Measurements from ENCODE around the gene SPRED2.

Gene SPRED2

GRCh38 chr2:65363879-65364666 lies 68.3 kb downstream of the SPRED2 start:
- no peak for DNase-seq

DNA sequence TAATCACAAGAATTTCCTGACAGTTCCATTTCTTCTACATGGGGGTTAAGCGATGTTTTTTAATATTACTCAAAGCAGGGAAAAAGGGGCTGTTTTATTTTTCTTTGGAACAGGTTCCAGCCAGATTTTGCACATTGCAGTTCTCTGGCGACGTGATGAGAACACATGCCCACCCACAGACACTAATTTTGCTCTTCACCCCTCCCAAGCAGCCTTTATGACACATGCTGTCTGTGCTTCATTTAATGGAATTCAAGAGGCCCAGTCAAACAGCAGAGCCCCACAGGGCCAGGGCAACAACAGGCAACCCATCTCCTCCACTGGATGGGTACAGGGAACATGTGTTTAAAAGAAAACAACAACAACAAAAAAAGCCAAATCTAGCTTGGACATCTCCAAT lies 70.8 kb downstream of the SPRED2 start:
- peak in 2 of 4 experiments; percentile 18 to 31 for DNase-seq

DNA sequence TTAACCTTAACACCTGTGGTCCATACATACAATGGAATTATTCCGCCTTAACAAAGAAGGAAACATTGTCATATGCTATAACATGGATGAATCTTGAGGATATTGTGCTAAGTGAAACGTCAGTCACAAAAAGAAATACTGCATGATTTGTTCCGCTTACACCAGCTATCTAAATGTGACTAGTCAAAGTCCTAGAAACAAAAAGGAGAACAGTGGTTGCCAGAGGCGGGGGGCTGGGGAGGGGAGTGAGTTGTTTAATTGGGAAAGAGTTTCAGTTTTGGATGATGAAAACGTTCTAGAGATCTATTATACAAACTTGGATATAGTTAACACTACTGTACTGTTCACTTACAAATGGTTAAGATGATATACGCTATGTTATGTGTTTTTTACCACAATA lies 72.0 kb downstream of the SPRED2 start:
- peak; percentile 58 to 71 (median 64) for DNase-seq

DNA sequence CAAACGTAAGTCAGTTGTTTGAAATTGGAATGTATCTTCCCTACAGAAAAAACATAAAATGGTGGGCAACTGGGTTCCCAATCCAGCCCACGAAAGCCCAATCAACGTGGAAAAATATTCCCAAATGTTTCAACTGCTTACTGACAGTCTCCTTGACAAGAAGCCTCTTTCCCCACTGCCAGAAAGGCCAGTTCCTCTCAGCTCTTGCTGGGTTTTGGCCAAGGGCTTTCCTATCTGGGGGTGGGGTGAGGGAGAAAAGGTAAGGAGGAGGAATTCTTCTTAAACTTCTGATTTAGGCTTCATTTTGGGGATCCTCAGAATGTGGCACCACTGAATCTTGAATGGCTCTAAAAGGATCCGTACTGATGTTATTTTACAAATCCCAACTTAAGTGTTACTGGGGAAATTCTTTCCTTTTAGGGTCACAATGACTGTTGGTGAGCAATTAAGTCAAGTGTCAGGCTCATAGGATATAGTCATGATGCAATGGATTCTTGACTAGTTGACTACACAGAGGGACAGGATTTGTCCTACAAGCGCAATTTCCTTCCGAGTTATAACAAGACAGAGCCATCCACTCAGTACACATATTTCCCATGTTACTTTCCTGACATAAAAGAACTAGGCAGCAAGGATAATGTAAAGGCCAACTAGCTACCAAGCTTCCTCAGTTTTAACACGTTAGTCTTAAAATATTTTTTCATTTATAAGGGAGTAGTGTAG lies 73.6 kb downstream of the SPRED2 start:
- peak; percentile 26 to 59 (median 46) for DNase-seq

GRCh38 chr2:65357959-65358294 lies 74.5 kb downstream of the SPRED2 start:
- DNase-seq: no peak

GRCh38 chr2:65357095-65357958 lies 75.1 kb downstream of the SPRED2 start:
- DNase-seq: peak in 1 of 4 experiments; percentile 32

- DNase-seq: no peak
Measured at GRCh38 chr2:65355186-65355831, 77.1 kb downstream of the SPRED2 start.

DNA sequence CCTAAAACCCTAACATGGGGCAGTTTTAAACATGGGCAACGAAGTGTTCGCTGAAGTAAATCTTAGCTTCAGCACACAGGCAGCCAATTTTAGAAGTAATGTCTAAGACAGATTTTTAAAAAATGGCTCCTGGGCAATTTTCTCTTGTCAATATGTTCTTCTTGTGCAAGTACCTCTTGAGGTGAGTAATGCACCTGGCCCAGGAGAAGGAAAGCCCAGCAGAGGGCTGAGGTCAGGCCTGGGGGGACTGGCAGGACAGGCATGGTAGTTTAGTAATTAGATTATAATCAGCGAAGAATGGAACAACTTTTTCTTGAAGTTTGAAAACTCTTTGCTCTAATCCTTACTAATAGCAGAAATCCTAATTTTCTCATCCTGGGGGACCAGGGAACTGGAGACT lies 77.6 kb downstream of the SPRED2 start:
- no peak for DNase-seq

- DNase-seq: peak; percentile 79 to 91 (median 87)
Measured at GRCh38 chr2:65353927-65354326, 78.5 kb downstream of the SPRED2 start.

DNA sequence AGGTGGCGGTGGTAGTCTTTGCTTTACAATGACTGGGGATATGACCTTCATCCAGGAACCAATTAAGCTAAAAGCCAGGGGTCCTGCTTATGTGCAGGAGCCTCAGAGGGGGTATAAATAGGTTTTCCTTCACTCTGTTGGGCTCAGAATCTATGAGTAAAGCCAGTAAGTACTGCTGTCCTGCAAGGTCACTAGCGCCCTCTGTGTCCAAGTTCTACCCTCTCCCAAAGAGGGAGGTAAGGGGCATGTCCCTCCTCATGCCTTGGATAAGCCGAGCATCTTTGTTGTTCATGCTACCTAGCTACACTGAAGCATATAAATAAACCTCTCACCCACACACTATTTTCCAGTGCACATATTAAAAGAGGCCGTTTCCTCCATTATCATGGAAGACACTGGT lies 79.4 kb downstream of the SPRED2 start:
- no peak for DNase-seq

DNA sequence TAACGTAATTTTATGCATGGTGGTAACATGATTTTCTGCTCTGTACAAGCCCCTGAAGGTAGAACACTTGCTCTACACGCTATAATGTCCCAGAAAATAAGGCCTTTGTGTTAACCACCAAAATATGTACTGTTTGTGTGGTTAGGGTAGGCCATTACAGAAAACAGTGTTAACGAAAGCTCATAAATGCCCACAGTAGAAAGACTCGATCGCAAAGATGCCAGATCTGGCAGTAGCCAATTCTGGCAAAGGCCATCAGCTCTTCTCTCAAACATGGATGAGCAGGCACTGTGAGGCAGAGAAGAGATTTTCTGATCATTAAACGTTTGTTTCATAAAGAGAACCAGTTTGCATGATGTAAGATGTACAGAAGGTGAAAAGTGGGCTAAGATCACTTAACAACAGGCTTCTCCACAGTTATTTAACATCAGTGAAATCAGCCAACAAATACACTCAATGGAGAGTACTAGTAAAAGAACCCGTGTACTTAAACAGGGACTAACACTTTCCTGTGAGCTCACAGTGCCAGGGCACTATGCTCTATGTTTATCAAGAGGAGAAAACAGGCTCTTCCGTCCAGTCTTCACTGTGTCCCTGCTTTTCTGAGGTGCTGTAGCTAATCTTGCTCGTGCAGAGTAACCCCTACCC lies 80.3 kb downstream of the SPRED2 start:
- no peak for DNase-seq

DNA sequence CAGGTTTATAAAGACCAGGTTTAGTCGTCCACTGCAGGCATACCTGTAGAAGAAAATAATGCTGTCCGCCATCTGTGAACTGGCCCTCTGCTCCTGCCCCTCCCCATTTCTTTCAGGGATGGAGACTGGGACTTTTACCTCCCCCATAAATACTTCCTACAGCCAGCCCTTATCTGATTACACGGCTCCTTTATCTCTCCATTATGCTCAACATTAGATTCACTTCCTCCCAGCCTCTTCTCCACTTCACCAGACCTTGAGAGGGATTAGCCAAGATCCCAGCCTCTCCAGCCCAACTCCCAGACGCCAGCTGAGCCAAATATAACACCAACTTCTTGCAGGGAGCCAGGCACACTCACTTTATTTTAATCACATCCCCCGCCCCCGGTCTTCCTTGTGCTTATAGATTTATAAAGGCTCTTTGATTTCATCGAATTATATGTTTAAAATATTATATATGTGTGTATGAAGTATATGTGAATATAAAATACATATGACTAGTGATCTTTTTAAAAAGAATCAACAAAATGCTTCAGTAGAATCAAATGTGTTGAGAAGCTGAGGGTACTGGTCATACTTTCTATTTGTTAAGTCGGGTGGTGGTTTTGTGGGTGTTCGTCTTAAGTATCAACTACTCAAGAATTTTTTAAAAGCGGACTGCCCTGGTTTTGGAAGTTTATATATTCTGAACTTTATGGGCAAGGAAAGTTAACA lies 81.0 kb downstream of the SPRED2 start:
- peak in 2 of 4 experiments; percentile 17 to 23 for DNase-seq

DNA sequence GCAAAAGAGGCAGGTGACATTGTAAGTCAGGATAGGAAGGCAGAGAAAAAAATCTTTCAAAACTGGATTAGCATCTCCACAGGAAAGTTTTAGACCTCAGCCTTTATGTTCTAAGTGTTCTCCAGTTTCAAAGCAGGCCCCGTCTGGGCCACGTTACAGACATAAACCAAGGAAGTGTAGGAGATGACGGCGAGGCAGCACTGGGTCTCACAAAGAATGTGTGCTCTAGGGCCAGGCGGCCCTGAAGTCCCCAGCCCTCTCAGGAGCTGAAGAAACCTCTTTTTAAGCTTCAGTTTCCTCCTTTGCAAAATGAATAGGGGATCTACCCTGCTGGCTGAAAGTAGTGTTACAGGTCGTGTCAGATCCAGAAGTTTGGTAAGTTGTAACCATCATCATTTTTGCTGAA lies 81.7 kb downstream of the SPRED2 start:
- no peak for DNase-seq

DNA sequence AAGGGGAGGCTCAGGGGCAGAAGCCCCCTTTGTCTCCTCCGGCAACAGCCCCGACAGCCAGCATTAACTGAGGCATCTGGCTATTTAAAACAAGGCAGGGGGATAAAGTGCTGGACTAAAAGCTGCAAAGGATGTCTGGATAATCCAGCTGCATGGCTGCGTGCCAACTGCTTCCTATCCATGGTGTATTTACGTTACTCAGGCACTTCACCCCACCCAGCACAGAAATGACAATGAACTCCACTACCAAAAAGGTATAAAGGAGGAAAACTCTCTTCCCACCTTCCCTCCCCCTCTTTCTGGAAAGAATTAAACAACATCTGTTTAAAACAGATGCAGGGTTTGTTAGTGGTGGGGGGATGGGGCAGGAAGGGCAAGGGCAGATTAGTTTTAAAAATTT lies 82.5 kb downstream of the SPRED2 start:
- no peak for DNase-seq

DNA sequence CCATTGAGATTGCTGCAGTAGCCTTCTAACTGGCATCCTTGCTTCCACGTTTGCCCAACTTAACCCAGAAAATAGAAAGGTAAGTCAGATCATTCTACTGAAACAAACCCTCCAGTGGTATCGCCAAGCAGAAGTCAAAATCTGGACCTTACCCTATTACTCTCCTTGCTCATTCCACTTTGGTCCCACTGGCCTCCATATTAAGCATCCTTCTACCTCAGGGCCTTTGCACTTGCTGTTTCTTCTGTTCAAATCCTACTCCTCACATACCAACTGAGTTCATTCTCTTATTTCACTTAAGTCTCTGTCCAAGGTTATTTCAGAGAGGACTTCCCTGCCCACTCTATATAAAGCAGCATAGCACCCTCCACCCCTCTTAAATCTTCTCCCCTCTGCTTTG lies 84.5 kb downstream of the SPRED2 start:
- DNase-seq: no peak

DNA sequence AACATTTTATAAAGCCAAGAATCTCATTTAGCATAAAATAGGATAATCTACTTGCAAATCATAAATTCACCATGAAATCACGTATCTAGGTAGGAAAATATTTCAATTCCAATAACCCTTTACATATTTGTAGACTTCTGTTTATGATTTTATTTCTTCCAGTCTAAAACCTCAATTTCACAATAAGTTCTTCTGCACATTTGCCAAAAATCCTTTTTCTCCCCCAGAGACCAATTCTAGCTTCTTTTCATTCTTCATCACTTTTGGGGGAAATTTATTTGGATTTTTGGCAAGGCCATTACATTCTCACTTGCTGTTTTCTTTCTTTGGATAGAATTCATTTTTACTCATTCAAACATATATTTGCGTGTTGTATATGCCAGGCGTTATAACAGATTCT lies 86.8 kb downstream of the SPRED2 start:
- no peak for DNase-seq

GRCh38 chr2:65344689-65345088 lies 87.7 kb downstream of the SPRED2 start:
- no peak for DNase-seq

DNA sequence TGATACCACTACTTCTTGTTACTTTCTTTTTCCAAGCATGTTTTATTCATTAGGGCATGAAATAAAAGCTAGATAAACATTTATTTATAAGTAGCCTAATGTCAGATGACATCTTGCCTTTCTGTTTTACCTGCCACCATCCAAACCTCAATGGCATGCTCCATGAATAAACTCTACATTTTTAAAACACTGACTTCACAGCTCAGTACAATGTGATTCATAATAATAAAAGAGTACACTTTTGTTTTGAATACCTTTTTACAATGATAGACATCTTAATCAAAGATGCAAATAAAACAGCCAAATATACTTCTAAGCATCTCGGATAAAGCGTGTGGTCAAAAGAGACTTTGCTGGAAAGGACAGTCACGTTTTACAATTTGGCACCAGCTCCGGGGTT lies 88.2 kb downstream of the SPRED2 start:
- DNase-seq: no peak

- DNase-seq: no peak
Measured at GRCh38 chr2:65343386-65343785, 89.0 kb downstream of the SPRED2 start.

- DNase-seq: peak in 2 of 4 experiments; percentile 9 to 13
Measured at GRCh38 chr2:65340898-65341681, 91.3 kb downstream of the SPRED2 start.

GRCh38 chr2:65339648-65340047 lies 92.8 kb downstream of the SPRED2 start:
- no peak for DNase-seq

Measured in suppressor macrophage (primary cell).